H9 (cell line): Measurements from ENCODE around the gene TMPRSS11B. TPM values are rescaled to one million over a fixed set of nuclear protein-coding genes. Genes with fewer than 3 reads are reported as not detected.

Source experiments
- DNase-seq: peaks from one replicate; pipeline ENCODE4 v3.0.0-alpha.2; 2017
- H2AFZ ChIP-seq: one replicate; pipeline ENCODE4 v1.6.1; 2013; ENCODE audit warnings: mild to moderate bottlenecking, low read length, control low read depth, moderate library complexity
- H2AK5ac ChIP-seq: 2 replicates; pipeline ENCODE4 v1.6.1; 2013; ENCODE audit warnings: low read length, control low read depth, mixed read lengths; ENCODE audit not compliant: insufficient read length
- H2BK120ac ChIP-seq: one replicate; pipeline ENCODE4 v1.6.1; 2013; ENCODE audit warnings: low read depth, mild to moderate bottlenecking, low read length, control low read depth, inconsistent platforms; ENCODE audit not compliant: poor library complexity, severe bottlenecking
- H2BK12ac ChIP-seq: 2 replicates; pipeline ENCODE4 v1.6.1; 2013; ENCODE audit warnings: low read length, control low read depth, mixed read lengths, low read depth; ENCODE audit not compliant: insufficient read length
- H2BK15ac ChIP-seq: 2 replicates; pipeline ENCODE4 v1.6.1; 2013; ENCODE audit warnings: low read depth, low read length, control low read depth
- H2BK20ac ChIP-seq: one replicate; pipeline ENCODE4 v1.6.1; 2013; ENCODE audit warnings: low read depth, mild to moderate bottlenecking, low read length, control low read depth, inconsistent platforms; ENCODE audit not compliant: poor library complexity, severe bottlenecking
- H2BK5ac ChIP-seq: 2 replicates; pipeline ENCODE4 v1.6.1; 2013; ENCODE audit warnings: low read length, control low read depth, mixed read lengths; ENCODE audit not compliant: insufficient read length
- H3K14ac ChIP-seq: 2 replicates; pipeline ENCODE4 v1.6.1; 2013; ENCODE audit warnings: low read length, control low read depth; ENCODE audit not compliant: insufficient read depth
- H3K18ac ChIP-seq: 2 replicates; pipeline ENCODE4 v1.6.1; 2013; ENCODE audit warnings: low read depth, mild to moderate bottlenecking, mixed read lengths, low read length, control low read depth; ENCODE audit not compliant: insufficient read length
- H3K23ac ChIP-seq: 2 replicates; pipeline ENCODE4 v1.6.1; 2013; ENCODE audit warnings: low read length, control low read depth, mixed read lengths, low read depth; ENCODE audit not compliant: insufficient read length
- H3K23me2 ChIP-seq: 2 replicates; pipeline ENCODE4 v1.6.1; 2013; ENCODE audit warnings: low read depth, mild to moderate bottlenecking, mixed read lengths, low read length, control low read depth; ENCODE audit not compliant: insufficient read length, poor library complexity, severe bottlenecking
- H3K27ac ChIP-seq: 2 replicates; pipeline ENCODE4 v1.5.1; 2013; ENCODE audit warnings: low read length, control low read depth, mixed read lengths, low read depth; ENCODE audit not compliant: insufficient read length
- H3K27me3 ChIP-seq: 2 replicates; pipeline ENCODE4 v1.6.1; 2013; ENCODE audit warnings: low read length, control low read depth, inconsistent platforms; ENCODE audit not compliant: insufficient read depth
- H3K4ac ChIP-seq: 2 replicates; pipeline ENCODE4 v1.6.1; 2013; ENCODE audit warnings: low read depth, mild to moderate bottlenecking, control low read depth, inconsistent platforms, low read length, moderate library complexity
- H3K4me1 ChIP-seq: 2 replicates; pipeline ENCODE4 v1.6.1; 2013; ENCODE audit warnings: low read length, control low read depth, inconsistent platforms; ENCODE audit not compliant: insufficient read depth
- H3K4me2 ChIP-seq: 2 replicates; pipeline ENCODE4 v1.6.1; 2013; ENCODE audit warnings: low read length, control low read depth, mixed read lengths; ENCODE audit not compliant: insufficient read length, insufficient read depth
- H3K56ac ChIP-seq: 2 replicates; pipeline ENCODE4 v1.6.1; 2013; ENCODE audit warnings: low read depth, mild to moderate bottlenecking, mixed read lengths, low read length, control low read depth; ENCODE audit not compliant: insufficient read length
- H3K79me1 ChIP-seq: 2 replicates; pipeline ENCODE4 v1.6.1; 2013; ENCODE audit warnings: low read depth, mild to moderate bottlenecking, moderate library complexity, low read length, control low read depth, inconsistent platforms; ENCODE audit not compliant: insufficient read depth, poor library complexity, severe bottlenecking
- H3K79me2 ChIP-seq: 2 replicates; pipeline ENCODE4 v1.6.1; 2013; ENCODE audit warnings: low read length, control low read depth, inconsistent platforms; ENCODE audit not compliant: insufficient read depth
- H3K9ac ChIP-seq: 2 replicates; pipeline ENCODE4 v1.6.1; 2013; ENCODE audit warnings: low read length, control low read depth, mixed read lengths; ENCODE audit not compliant: insufficient read length; ENCODE audit errors: extremely low read depth
- H3K9me3 ChIP-seq: one replicate; pipeline ENCODE4 v1.6.1; 2013; ENCODE audit warnings: low read depth, low read length, inconsistent platforms; ENCODE audit not compliant: control insufficient read depth
- H3T11ph ChIP-seq: one replicate; pipeline ENCODE4 v1.6.1; 2013; ENCODE audit warnings: mild to moderate bottlenecking, low read length, control low read depth, inconsistent platforms
- H4K20me1 ChIP-seq: one replicate; pipeline ENCODE4 v1.6.1; 2013; ENCODE audit not compliant: control insufficient read depth, insufficient read length, insufficient read depth
- H4K5ac ChIP-seq: 2 replicates; pipeline ENCODE4 v1.6.1; 2013; ENCODE audit warnings: low read depth, mild to moderate bottlenecking, mixed read lengths, low read length, control low read depth; ENCODE audit not compliant: insufficient read length
- H4K8ac ChIP-seq: replicated peaks from 2 replicates; pipeline ENCODE4 v1.6.1; 2013; ENCODE audit warnings: low read length, control low read depth, mixed read lengths, low read depth; ENCODE audit not compliant: insufficient read length
- H4K91ac ChIP-seq: 2 replicates; pipeline ENCODE4 v1.6.1; 2013; ENCODE audit warnings: low read depth, mild to moderate bottlenecking, moderate library complexity, mixed read lengths, low read length, control low read depth; ENCODE audit not compliant: insufficient read length
- H3K27ac Mint-ChIP-seq, 3 experiments: 2 replicates in 2 of 3; 3 replicates in 1 of 3; pipeline ENCODE4 v1.8.0; 2020 to 2021; ENCODE audit warnings: mixed read lengths in 3 of 3, mild to moderate bottlenecking in 1 of 3, moderate library complexity in 1 of 3
- H3K27me3 Mint-ChIP-seq: 2 replicates; pipeline ENCODE4 v1.8.0; 2021; ENCODE audit warnings: low read depth, mild to moderate bottlenecking, moderate library complexity, mixed read lengths
- H3K36me3 Mint-ChIP-seq, 3 experiments: 2 replicates in 2 of 3; 3 replicates in 1 of 3; pipeline ENCODE4 v1.8.0; 2020 to 2021; ENCODE audit warnings: low read depth in 3 of 3, mixed read lengths in 3 of 3; ENCODE audit not compliant: insufficient read depth in 1 of 3
- H3K4me1 Mint-ChIP-seq, 2 experiments: 2 replicates each; pipeline ENCODE4 v1.8.0; 2020; ENCODE audit warnings: mixed read lengths in 2 of 2
- H3K4me3 Mint-ChIP-seq, 2 experiments: 2 replicates in 1 of 2; 3 replicates in 1 of 2; pipeline ENCODE4 v1.8.0; 2020 to 2021; ENCODE audit warnings: mild to moderate bottlenecking in 2 of 2, mixed read lengths in 2 of 2, moderate library complexity in 1 of 2
- H3K9me3 Mint-ChIP-seq, 2 experiments: 2 replicates in 1 of 2; 3 replicates in 1 of 2; pipeline ENCODE4 v1.8.0; 2020; ENCODE audit warnings: mild to moderate bottlenecking in 2 of 2, mixed read lengths in 2 of 2, moderate library complexity in 1 of 2
- CTCF ChIP-seq: fragments of 200-600 bp; sonication (generic); conservative IDR thresholded peaks from 3 replicates; pipeline ENCODE4 v1.8.0; 2021; ENCODE audit warnings: antibody characterized with exemption, mild to moderate bottlenecking
- WGBS: extraction: QIAGEN DNeasy Blood & Tissue Kit; methylation state at CpG from one replicate; pipeline ENCODE4 v1.1.7; 2013; ENCODE audit warnings: missing lambda C conversion rate, low lambda C conversion rate, mixed read lengths; ENCODE audit not compliant: insufficient read length; ENCODE audit errors: extremely low coverage; 5-methylcytosine and 5-hydroxymethylcytosine counted together
- total RNA-seq: library from RNA; stranded (reverse); gene quantifications from 2 replicates; pipeline ENCODE4 v1.2.1, GENCODE V29; 2021

TMPRSS11B gene
- total RNA-seq, 1 experiment from 2014 or later = not detected

- DNase-seq = no peak
- no peak overlapping the region for H3K27ac ChIP-seq
- no peaks in the 10 kb centered on the region for H3K4me1 ChIP-seq
- no peak overlapping the region for H3K4ac ChIP-seq
- H2BK20ac ChIP-seq = no peak overlapping the region
- H3K18ac ChIP-seq = no peak overlapping the region
- no peak overlapping the region for H3T11ph ChIP-seq
- no peak overlapping the region for H4K8ac ChIP-seq
- H3K79me1 ChIP-seq = no peaks in the 10 kb centered on the region
- H2BK5ac ChIP-seq = no peak overlapping the region
- no peak for TF ChIP-seq CTCF
- no peak overlapping the region for H2AK5ac ChIP-seq
- H3K23ac ChIP-seq = no peak overlapping the region
- H3K79me2 ChIP-seq = no peaks in the 10 kb centered on the region
- H4K20me1 ChIP-seq = no peaks in the 10 kb centered on the region
- no peaks in the 10 kb centered on the region for H3K27me3 ChIP-seq
- H3K14ac ChIP-seq = no peak overlapping the region
- no peak overlapping the region for H3K4me3 Mint-ChIP-seq
- peaks cover 13 to 26% (median 20%) of the 10 kb centered on the region in 3 experiments for H3K36me3 Mint-ChIP-seq
- H3K4me1 Mint-ChIP-seq = no peaks in the 10 kb centered on the region
- no peak overlapping the region for H4K91ac ChIP-seq
- H3K9me3 Mint-ChIP-seq = peaks cover 26 to 29% of the 10 kb centered on the region in 2 experiments
- H2AFZ ChIP-seq = no peak overlapping the region
- H2BK12ac ChIP-seq = no peak overlapping the region
- H3K23me2 ChIP-seq = no peaks in the 10 kb centered on the region
- no peak overlapping the region for H2BK120ac ChIP-seq
- no peak overlapping the region for H3K4me2 ChIP-seq
- no CpG with 5 or more reads among the region's 2 CpGs for WGBS
- no peak overlapping the region for H4K5ac ChIP-seq
- no peak overlapping the region for H3K27ac Mint-ChIP-seq
- H3K27me3 Mint-ChIP-seq = no peaks in the 10 kb centered on the region
- H3K9me3 ChIP-seq = peaks cover 8% of the 10 kb centered on the region
- H2BK15ac ChIP-seq = no peak overlapping the region
- no peak overlapping the region for H3K9ac ChIP-seq
- no peak overlapping the region for H3K56ac ChIP-seq
Measured at GRCh38 chr4:68176904-68177303, 68.6 kb downstream of the TMPRSS11B start.

Other genes with a start within 250 kb of the TMPRSS11B start
- gene TMPRSS11F, start 115.8 kb downstream of the TMPRSS11B start, total RNA-seq = not detected in 2 replicates
- 155 and 158 TPM in 2 replicates for gene YTHDC1, start 104.4 kb upstream of the TMPRSS11B start, total RNA-seq
- gene TMPRSS11E, start 201.8 kb upstream of the TMPRSS11B start, total RNA-seq = 2.3 and 3.3 TPM in 2 replicates